ENCODE data around the gene PRRC2C.

The PRRC2C gene

DNA sequence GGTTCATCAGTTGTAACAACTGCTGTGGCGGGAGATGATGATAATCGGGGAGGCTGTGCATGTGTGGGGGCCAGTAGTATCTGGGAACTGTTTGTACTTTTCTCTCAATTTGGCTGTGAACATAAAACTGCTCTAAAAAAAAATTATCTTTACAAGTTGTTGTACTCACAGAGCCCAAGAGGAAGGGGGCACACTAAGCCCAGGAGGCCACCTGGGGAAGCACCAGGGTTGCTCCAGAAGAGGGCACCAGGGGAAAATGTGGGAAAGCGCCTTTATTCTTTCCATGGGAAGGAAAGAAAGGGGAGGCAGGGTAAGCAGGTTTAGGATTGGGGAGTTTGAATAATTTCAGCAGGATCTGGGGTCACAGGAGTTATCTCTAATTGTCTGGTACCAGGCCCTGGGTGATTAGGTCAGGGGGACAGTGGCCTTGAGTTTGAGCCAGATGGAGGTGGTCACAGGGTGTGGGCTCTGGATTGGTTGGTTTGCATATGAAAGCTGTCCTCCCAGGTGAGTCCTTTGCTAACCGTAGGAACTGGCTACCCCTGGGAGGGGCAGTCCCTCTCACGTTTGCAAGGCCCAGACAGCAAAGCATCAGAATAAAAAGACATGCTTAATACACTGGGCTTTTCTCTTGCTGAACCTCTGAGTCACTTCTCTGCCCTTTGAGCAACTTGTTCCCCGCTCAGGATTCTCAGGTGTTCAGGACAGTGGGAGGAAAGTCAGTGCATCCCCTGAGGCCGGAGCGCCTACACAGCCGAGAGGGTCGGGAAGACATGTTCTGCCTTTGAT lies 155.9 kb downstream of the PRRC2C start:
- DNase-seq = no peak

- DNase-seq = no peak
These were observed 156.9 kb downstream of the PRRC2C start for GRCh38 chr1:171642197-171642596.
